Vagina (tissue), 2 donors: ENCODE results near the gene MYL3. TPM values are rescaled to one million over a fixed set of nuclear protein-coding genes. Genes with fewer than 3 reads are reported as not detected.
A peak's percentile ranks its signal among the peaks of the same experiment; 100 is the strongest.

Experiments used
- DNase-seq, 2 donors: peaks; one replicate each; pipeline ENCODE4 v3.0.0-alpha.2; 2017; ENCODE audit errors: extremely low spot score in 2 of 2
- H3K27ac ChIP-seq: fragments of 200-600 bp; sonication (generic); one replicate; pipeline ENCODE4 v1.5.1; 2019
- H3K27me3 ChIP-seq: fragments of 200-600 bp; sonication (generic); one replicate; pipeline ENCODE4 v1.5.1; 2019
- H3K36me3 ChIP-seq, 2 donors: fragments of 200-600 bp; sonication (generic); one replicate each; pipeline ENCODE4 v1.5.1; 2017 to 2019
- H3K4me1 ChIP-seq: fragments of 200-600 bp; sonication (generic); one replicate; pipeline ENCODE4 v1.5.1; 2019
- H3K4me3 ChIP-seq, 2 donors: fragments of 200-600 bp; sonication (generic); 1 replicate in 1 of 2; 2 replicates in 1 of 2; pipeline ENCODE4 v1.5.1; 2016 to 2019
- H3K9me3 ChIP-seq: fragments of 200-600 bp; sonication (generic); one replicate; pipeline ENCODE4 v1.5.1; 2019
- POLR2A ChIP-seq, 2 donors: fragments of 450-650 bp; IDR thresholded peaks; one replicate each; pipeline ENCODE4 v1.6.1; 2017; ENCODE audit warnings: antibody characterized with exemption in 2 of 2, mild to moderate bottlenecking in 2 of 2, moderate library complexity in 2 of 2
- POLR2AphosphoS5 ChIP-seq, 2 donors: sonication (generic); formaldehyde crosslinking; IDR thresholded peaks; one replicate each; pipeline ENCODE4 v1.9.0; 2017; ENCODE audit warnings: antibody characterized with exemption in 2 of 2, mild to moderate bottlenecking in 2 of 2, low read depth in 1 of 2; ENCODE audit not compliant: insufficient read depth in 1 of 2
- intact Hi-C: fragments of 100-400 bp; cut with DNase I; formaldehyde crosslinking; loops from one replicate; pipeline ENCODE4 v1.15.1; 2023
- total RNA-seq: library from RNA; depleted of rRNA; stranded (reverse); fragments of >200 nt; gene quantifications from one replicate; pipeline ENCODE4 v1.2.3, GENCODE V29; 2016
- TF ChIP-seq, protein P1 (sequence below), 3 experiments: fragments of 450-650 bp in 2 of 3; fragments of 200-600 bp in 1 of 3; sonication (generic) in 1 of 3; IDR thresholded peaks; one replicate each; pipeline ENCODE4 v1.5.1; 2017 to 2019; ENCODE audit warnings: antibody characterized with exemption in 3 of 3, mild to moderate bottlenecking in 2 of 3, moderate library complexity in 2 of 3

The MYL3 gene
- total RNA-seq, 1 donor from 2014 or later: not detected

DNA sequence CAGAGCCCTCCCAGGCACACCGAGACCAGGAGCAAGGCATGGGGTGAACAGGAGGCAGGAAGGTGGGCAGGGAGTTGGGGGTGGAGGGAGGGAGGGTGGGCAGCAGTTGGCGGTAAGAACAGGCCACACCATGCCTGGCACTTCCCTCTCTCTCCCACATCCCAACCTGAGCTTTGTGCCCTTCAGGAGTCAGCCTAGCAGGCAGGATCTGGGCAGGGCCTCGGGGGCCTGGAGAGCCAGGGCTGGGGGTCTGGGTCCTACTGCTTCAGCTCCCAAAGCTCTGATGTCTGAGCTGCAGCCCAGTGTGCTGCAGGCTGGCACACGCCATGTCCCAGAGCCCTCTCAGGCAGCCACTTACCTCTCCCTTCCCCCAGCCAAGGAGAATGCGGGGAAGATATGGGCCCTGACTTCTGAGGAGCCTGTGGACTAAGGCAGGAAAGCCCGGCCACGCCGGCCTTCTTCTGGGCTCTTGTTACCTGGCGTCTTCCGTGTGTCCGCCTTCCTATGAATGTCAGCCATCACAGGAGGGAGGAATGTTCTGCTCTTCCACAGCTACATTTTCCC lies 2.9 kb upstream of the MYL3 start:
- peak overlapping the region; percentile 32 for H3K27ac ChIP-seq
- H3K4me3 ChIP-seq: no peak overlapping the region
- intact Hi-C loops: loop anchor here (2.0 to 5.0 kb wide), 2 partner anchors 17 to 41 kb away; no protein-coding TSS in a partner anchor
- peaks cover 36% of the 10 kb centered on the region for H3K4me1 ChIP-seq
- no peaks in the 10 kb centered on the region for H3K9me3 ChIP-seq
- no peak for DNase-seq
- no peak for TF ChIP-seq POLR2AphosphoS5 (IDR thresholded peaks at IDR 0.05; ENCODE audit: insufficient read depth in 1 of 2, low read depth in 1 of 2)
- TF ChIP-seq POLR2A (IDR thresholded peaks at IDR 0.05): no peak
- TF ChIP-seq, protein P1, sequence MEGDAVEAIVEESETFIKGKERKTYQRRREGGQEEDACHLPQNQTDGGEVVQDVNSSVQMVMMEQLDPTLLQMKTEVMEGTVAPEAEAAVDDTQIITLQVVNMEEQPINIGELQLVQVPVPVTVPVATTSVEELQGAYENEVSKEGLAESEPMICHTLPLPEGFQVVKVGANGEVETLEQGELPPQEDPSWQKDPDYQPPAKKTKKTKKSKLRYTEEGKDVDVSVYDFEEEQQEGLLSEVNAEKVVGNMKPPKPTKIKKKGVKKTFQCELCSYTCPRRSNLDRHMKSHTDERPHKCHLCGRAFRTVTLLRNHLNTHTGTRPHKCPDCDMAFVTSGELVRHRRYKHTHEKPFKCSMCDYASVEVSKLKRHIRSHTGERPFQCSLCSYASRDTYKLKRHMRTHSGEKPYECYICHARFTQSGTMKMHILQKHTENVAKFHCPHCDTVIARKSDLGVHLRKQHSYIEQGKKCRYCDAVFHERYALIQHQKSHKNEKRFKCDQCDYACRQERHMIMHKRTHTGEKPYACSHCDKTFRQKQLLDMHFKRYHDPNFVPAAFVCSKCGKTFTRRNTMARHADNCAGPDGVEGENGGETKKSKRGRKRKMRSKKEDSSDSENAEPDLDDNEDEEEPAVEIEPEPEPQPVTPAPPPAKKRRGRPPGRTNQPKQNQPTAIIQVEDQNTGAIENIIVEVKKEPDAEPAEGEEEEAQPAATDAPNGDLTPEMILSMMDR (IDR thresholded peaks at IDR 0.05): no peak
- H3K27me3 ChIP-seq: no peaks in the 10 kb centered on the region
- no peaks in the 10 kb centered on the region for H3K36me3 ChIP-seq

DNA sequence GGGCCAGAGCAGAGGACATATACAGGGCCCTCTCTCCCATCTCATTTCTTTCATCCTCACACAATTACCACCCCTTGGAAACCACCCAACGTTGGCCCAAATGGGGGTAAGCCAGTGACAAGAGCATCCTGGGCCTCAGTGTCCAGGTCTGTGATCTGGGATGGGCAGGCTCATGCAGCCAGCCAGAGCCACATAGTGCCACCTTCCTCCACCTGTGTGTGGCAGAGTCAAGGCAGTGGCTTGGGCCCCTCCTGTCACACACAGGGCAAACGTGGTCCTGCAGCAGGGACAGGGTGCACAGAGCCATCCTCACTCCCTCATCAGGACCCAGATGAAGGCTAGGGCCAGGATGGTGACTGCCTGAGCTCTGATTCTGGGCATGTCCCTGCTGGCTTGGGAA lies 2.3 kb upstream of the MYL3 start:
- no peaks in the 10 kb centered on the region for H3K9me3 ChIP-seq
- H3K4me1 ChIP-seq: peaks cover 36% of the 10 kb centered on the region
- no peaks in the 10 kb centered on the region for H3K36me3 ChIP-seq
- intact Hi-C loops: loop anchor here (5.0 kb wide), 1 partner anchor 42 kb away; no protein-coding TSS in a partner anchor
- peak overlapping the region; percentile 32 for H3K27ac ChIP-seq
- no peaks in the 10 kb centered on the region for H3K27me3 ChIP-seq
- H3K4me3 ChIP-seq: no peak overlapping the region
- TF ChIP-seq, protein P1 (IDR thresholded peaks at IDR 0.05): no peak
- TF ChIP-seq POLR2AphosphoS5 (IDR thresholded peaks at IDR 0.05; ENCODE audit: insufficient read depth in 1 of 2, low read depth in 1 of 2) (no peak), POLR2A (IDR thresholded peaks at IDR 0.05) (no peak)
- no peak for DNase-seq

DNA sequence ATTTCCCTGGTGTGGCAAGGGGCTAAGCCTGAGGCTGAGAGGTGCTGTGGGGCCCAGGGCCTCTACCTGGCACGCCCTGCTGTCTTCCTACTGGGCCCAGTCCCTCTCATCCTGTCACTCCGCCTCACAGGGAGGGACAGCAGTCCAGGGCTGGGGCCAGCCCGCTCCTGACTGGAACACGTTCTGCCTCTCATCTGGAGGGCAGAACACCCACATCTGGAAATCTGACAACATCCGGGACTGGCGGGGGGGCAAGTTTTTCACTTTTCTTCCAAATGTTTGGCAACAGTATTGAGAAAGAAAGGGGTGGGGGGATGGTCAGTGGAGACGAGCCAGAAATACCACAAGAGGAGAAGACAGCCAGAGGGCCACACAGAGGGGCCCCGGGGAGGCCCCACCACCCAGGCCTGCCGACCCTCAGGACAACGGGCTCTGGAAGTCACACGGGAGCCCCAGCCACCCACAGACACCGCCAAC lies 1.8 kb upstream of the MYL3 start:
- Histone ChIP-seq H3K4me1 (peaks cover 36% of the 10 kb centered on the region), H3K4me3 (no peak overlapping the region), H3K9me3 (no peaks in the 10 kb centered on the region), H3K36me3 (no peaks in the 10 kb centered on the region), H3K27ac (no peak overlapping the region), H3K27me3 (no peaks in the 10 kb centered on the region)
- DNase-seq: no peak
- TF ChIP-seq, protein P1 (IDR thresholded peaks at IDR 0.05): no peak
- TF ChIP-seq POLR2A (IDR thresholded peaks at IDR 0.05) (no peak), POLR2AphosphoS5 (IDR thresholded peaks at IDR 0.05; ENCODE audit: insufficient read depth in 1 of 2, low read depth in 1 of 2) (peak in 1 of 2 donors; percentile 30)
- intact Hi-C loops: loop anchor here (5.0 kb wide), 1 partner anchor 42 kb away; no protein-coding TSS in a partner anchor

DNA sequence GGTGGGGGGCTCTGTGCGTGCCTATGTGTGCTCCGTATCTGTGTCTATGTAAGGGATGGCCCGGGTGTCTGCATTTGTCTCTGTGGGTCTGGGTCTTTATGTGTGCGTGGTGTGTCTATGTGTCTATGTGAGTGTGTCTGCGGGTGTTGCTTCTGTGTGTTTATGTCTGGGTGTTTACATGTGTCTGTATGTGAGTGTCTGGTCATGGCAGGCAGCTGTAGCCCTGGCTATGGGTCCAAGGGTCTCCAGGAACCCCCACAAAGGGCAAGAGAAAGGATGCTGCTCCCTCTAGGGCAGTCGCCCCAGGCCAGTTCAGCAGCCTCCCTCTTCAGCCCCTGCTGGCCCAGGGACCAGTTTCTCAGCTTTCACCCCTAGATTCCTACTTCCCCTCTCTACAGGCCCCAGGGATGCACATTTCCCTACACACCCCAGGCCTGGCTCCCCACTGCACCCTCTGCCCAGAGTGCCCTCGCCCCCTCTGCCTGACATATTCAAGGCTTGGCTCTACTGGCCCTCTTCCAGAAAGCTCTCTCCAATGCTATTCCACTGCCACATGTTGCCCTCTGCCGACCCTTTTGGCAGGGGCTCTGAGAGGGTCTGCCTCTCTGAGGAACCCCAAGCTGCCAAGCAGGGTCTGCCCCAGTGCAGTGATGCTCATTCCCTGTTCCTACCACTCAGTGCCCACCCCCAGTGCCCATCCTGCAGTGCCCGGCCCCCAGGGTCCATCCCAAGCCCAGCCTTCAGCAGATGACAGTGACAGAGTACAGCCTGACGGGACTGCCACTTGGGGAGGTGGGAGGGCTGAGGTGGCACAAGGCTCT lies 1.0 kb upstream of the MYL3 start:
- Histone ChIP-seq H3K27ac (no peak overlapping the region), H3K9me3 (no peaks in the 10 kb centered on the region), H3K4me1 (peaks cover 36% of the 10 kb centered on the region), H3K27me3 (no peaks in the 10 kb centered on the region), H3K36me3 (no peaks in the 10 kb centered on the region), H3K4me3 (no peak overlapping the region)
- TF ChIP-seq, protein P1 (IDR thresholded peaks at IDR 0.05): no peak
- intact Hi-C loops: no loop called here
- DNase-seq: no peak
